GM18909 (cell line): ENCODE results near the gene PHAF1.

Experiments
- ATAC-seq: cut with Tn5 transposase; IDR thresholded peaks from one replicate; pipeline ENCODE4 v1.9.1; 2021; ENCODE audit warnings: mild to moderate bottlenecking; ENCODE audit not compliant: unreplicated experiment, poor library complexity

Gene PHAF1

DNA sequence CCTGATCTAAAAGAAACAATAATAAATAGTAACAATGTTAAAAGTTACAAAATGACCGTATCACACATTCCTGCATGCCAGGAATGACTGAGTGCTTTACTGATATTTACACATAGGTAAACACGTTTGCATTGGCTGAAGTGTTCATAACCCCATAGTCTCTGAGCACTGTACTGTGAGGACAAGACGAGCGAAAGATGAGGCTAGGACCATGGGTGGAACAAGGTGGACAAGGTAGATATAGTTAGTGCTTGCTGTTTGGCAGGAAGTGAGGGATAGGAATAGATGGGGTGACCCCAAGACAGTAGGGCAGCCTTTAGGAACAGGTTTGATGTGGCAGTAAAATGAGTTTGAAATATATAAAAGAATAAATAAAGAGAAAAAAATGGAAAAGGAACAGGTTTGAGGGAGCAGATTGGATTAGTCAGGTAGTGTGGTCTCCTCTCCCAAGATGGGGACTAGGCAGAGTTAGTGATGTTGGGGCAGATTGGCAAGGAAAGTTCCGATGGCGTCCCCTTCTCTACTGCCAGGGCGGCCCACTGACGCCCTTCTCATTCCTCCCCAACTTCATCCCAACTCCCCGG lies 81.8 kb downstream of the PHAF1 start:
- ATAC-seq = no peak

GRCh38 chr16:67191995-67192681 lies 82.4 kb downstream of the PHAF1 start, which contains the start of gene E2F4:
Gene E2F4 (plus strand): TSS chr16:67192155. CDS start chr16:67192228, 73 bp downstream.
- peak; percentile 91 for ATAC-seq

- ATAC-seq = no peak
Observed at GRCh38 chr16:67192781-67193361, 83.1 kb downstream of the PHAF1 start.

- ATAC-seq = no peak
Observed at GRCh38 chr16:67193536-67193935, 83.8 kb downstream of the PHAF1 start.

DNA sequence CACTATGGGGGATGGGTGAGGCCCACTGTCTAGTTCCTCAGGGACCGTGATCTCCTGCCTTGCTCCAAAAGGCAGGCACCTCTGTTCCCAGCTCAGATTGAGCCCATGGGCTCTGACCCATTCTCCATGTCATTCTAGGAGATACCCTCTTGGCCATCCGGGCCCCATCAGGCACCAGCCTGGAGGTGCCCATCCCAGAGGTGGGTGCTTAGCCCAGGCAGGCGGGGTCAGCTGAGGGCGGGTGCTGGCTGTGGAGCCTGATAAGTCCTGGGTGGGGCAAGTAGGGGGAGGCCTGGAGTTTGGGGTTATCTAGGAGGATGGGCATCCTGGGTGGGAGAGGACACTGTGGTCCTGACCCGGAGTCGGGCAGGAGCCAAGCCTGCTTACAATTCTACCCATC lies 84.5 kb downstream of the PHAF1 start:
- ATAC-seq = no peak

DNA sequence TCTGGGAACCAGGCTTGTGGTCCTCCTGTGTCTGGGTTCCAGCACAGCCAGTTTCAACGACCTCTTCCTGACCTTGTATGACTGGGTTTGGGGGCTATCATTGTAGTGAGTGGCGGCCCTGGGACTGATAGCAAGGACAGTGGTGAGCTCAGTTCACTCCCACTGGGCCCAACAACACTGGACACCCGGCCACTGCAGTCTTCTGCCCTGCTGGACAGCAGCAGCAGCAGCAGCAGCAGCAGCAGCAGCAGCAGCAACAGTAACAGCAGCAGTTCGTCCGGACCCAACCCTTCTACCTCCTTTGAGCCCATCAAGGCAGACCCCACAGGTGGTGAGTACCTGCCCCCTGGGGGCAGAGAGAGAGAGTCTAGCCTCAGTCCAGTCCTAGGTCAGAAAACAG lies 85.9 kb downstream of the PHAF1 start:
- ATAC-seq = no peak

DNA sequence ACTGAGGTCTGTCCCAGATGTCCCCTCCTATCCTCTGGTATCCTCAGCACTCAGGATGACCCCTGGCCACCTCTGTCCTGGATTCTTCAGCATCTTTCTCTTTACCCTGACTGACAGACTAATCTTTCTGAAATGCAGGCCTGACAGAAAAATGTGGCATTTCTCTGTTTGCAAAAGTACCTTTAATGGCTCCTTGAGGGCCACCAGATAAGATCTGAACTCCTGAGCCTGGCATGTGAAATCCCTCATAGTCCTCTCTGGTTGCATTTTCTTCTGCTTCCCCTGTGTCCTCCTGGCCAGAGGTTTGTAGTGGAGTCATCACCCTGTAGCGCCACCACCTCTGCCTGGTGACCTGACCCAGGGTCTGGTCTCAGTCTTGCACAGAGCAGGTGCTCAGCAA lies 87.1 kb downstream of the PHAF1 start:
- ATAC-seq = no peak

DNA sequence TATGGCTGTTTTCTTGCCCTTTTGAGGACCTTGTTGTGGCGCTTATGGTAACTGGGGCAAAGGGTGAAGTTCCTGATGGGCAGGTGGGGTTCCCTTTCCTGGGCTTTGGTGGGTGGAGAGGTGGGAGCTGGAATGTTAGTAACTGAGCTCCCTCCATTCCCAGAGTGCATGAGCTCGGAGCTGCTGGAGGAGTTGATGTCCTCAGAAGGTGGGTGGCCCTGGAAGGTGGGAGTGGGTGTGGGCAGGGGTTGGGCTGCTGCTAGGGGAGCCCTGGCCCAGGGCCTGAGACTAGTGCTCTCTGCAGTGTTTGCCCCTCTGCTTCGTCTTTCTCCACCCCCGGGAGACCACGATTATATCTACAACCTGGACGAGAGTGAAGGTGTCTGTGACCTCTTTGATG lies 88.0 kb downstream of the PHAF1 start:
- ATAC-seq = no peak
